Measurements from ENCODE around the gene PIGU. TPM values are rescaled to one million over a fixed set of nuclear protein-coding genes. Genes with fewer than 3 reads are reported as not detected.

PIGU gene
- total and polyA plus RNA-seq, 2 of the 13 experiments (the other 11 are each of a cell fraction or from before 2014, with no cell fraction given), result 45.5 to 231 TPM

- H3K27me3 ChIP-seq (ENCODE audit: control insufficient read depth in 1 of 2, insufficient read depth in 2 of 2, low read length in 2 of 2), result no peaks in the 10 kb centered on the region
- peaks cover 56% of the 10 kb centered on the region for H3K4me1 ChIP-seq (ENCODE audit: insufficient read depth, low read length)
- H3K27ac ChIP-seq (ENCODE audit: extremely low read length, insufficient read depth, low read length), result peak overlapping the region; percentile 51
- peak; percentile 5; the same call in 2 of the 3 replicates for ATAC-seq
- no TSS peak for BruUV-seq (replicated peaks)
- H3K9ac ChIP-seq (ENCODE audit: insufficient read depth, low read depth, low read length), result peak overlapping the region; percentile 17
- no peak overlapping the region for H2AFZ ChIP-seq (ENCODE audit: low read length)
- ChIA-PET CTCF (ENCODE audit: low intra/inter-chr PET ratio, low total read pairs) (no interaction called here), POLR2A (interaction anchor here (1.6 to 2.6 kb wide), 5 partner anchors 9 to 223 kb away, joined by 4 to 32 read pairs (median 7); partner anchors contain the start of genes AHCY, DYNLRB1 and TP53INP2)
- DNase-seq (ENCODE audit: low spot score), result no peak
- no peak for FAIRE-seq
- no peaks in the 10 kb centered on the region for H3K9me3 ChIP-seq (ENCODE audit: low read length)
- peak overlapping the region; percentile 52 for H3K4me2 ChIP-seq (ENCODE audit: low read depth, low read length)
- TF ChIP-seq ZNF83 (CRISPR knock-in tag; IDR thresholded peaks at IDR 0.05; ENCODE audit: borderline replicate concordance) (no peak), SSRP1 (CRISPR knock-in tag; IDR thresholded peaks at IDR 0.05) (peak; percentile 23; the same call in 1 of the 2 replicates), PBX2 (CRISPR knock-in tag; IDR thresholded peaks at IDR 0.05) (0 out of 2 replicates have a peak, but pooled peaks have one; percentile 10), ZNF788 (CRISPR knock-in tag; IDR thresholded peaks at IDR 0.05; ENCODE audit: borderline replicate concordance) (0 out of 2 replicates have a peak, but pooled peaks have one; percentile 21), POLR2G (IDR thresholded peaks at IDR 0.05; ENCODE audit: low read depth, low read length) (0 out of 2 replicates have a peak, but pooled peaks have one; percentile 36), NFE2L2 (IDR thresholded peaks at IDR 0.05; ENCODE audit: low read length) (no peak), KIAA2018 (CRISPR knock-in tag; IDR thresholded peaks at IDR 0.05; ENCODE audit: borderline replicate concordance) (no peak), PCBP2 (optimal IDR thresholded peaks at IDR 0.05; ENCODE audit: low read depth, low read length, poor library complexity, severe bottlenecking) (no peak)
- 95% methylated on average over 7 of the region's 7 CpGs for WGBS (ENCODE audit: low lambda C conversion rate)
- peaks cover 29 to 44% of the 10 kb centered on the region in 2 experiments for H3K36me3 ChIP-seq (replicated peaks in 1 of 2; ENCODE audit: control insufficient read depth in 1 of 2, insufficient read depth in 2 of 2, low read length in 2 of 2)
- intact Hi-C loops (cut with micrococcal nuclease; ENCODE audit: unreplicated experiment) (no loop called here), in situ Hi-C loops (cut with HindIII; ENCODE audit: extremely low pct_ligation_motif_present, low pct_unique_long_range_greater_than_20kb) (no loop called here)
- H4K20me1 ChIP-seq (ENCODE audit: insufficient read depth, low read length), result peaks cover 42% of the 10 kb centered on the region
- peaks cover 58% of the 10 kb centered on the region for H3K79me2 ChIP-seq (ENCODE audit: insufficient read depth, low read length)
- H3K4me3 ChIP-seq (replicated peaks in 1 of 3; ENCODE audit: insufficient read depth in 1 of 3, low read depth in 2 of 3, low read length in 3 of 3), result no peak overlapping the region
Observed at GRCh38 chr20:34525342-34525708, 151.6 kb downstream of the PIGU start.
